Stimulated activated CD8-positive, alpha-beta memory T cell treated with anti-CD3 and anti-CD28 coated beads, Interleukin-15, amount 100 ng/mL, for 1 hour (primary cell): Measurements from ENCODE around the gene MIPOL1.
"Not testable (repeated sequence)": the region's sequence is repeated elsewhere in the genome, so short reads cannot be mapped to it uniquely, and the experiment has no call there.

Source experiments
- DNase-seq: peaks from one replicate; pipeline ENCODE4 v3.0.0-alpha.2; 2020; ENCODE audit warnings: low read depth

The MIPOL1 gene

DNA sequence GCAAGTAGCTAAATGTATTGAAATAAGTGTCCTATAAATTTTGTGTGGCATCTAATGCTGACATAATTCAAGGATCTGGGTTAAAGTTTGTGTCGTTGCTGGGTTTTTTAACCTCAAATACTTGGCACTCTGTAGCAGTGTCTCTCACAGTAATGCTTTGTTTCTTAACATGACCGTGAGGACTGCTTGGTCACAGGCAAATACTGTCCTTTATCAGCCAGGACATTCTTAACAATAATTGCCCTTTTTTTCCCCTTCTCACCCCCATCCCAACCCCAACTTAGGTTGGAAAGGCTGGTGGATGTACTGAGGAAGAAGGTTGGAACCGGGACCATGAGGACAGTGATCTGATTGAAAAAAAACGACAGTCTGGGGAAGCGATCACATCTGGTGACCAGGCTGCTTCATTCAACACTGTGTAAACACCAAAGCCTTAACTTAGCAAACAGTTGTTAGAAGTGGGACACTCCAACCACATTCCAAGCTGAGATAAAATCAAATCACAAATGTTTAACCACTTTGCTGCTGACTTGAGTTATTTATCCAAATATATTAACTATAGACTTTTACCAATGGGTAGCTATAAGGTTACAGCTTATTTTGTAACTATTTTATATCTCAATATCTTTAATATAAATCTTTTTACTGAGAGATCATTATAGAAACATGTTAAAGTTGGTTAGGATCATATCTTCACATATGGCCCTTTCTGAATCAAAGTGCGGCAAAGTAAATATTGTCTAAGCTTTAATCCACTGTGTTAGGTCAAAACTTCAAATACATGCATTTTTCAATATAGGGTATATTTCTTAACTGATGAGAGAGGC, 349.1 kb downstream of the MIPOL1 start:
- DNase-seq = no peak

- no peak for DNase-seq
Observed at GRCh38 chr14:37550511-37550910, 352.8 kb downstream of the MIPOL1 start.

DNA sequence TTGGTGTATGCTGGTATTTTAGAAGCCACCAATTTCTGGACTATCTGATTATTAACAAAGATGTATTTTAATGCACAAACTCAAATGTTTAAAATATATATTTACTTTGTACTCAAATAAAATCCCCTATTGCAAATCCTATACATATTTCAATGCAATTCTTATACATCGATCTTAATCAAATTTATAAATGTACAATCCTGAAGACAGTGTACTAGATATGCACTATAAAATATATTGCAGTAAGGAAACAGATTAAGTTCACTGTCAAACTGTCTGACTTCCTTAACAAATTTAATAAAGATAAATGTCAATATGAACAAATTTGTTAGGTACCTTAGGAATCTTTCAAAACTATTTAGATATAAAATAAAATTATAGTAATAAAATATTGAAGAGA, 353.4 kb downstream of the MIPOL1 start:
- no peak for DNase-seq

GRCh38 chr14:37553935-37554550, 356.3 kb downstream of the MIPOL1 start:
- no peak for DNase-seq

GRCh38 chr14:37555596-37555995, 357.9 kb downstream of the MIPOL1 start:
- DNase-seq = not testable (repeated sequence)

GRCh38 chr14:37558740-37559139, 361.0 kb downstream of the MIPOL1 start:
- no peak for DNase-seq

GRCh38 chr14:37559386-37559785, 361.6 kb downstream of the MIPOL1 start:
- no peak for DNase-seq

DNA sequence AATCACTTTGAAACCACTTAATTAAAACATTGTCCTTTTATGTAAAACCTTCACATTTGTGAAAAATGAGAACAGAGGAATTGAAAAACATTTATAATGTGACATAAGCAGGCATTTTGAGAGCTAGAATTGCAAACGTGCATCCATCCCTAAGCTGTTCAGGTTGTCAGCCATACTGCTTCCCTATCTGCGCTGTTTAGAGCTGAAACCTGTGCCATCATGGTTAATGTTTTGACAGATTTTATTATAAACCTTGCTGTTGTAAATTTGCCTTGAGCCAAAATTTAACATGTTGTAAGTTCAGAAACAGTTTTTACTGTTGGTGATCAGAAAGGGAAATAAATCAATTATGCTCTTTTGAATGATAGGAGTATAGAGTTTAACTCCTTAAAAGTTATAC, 365.5 kb downstream of the MIPOL1 start:
- DNase-seq = no peak

DNA sequence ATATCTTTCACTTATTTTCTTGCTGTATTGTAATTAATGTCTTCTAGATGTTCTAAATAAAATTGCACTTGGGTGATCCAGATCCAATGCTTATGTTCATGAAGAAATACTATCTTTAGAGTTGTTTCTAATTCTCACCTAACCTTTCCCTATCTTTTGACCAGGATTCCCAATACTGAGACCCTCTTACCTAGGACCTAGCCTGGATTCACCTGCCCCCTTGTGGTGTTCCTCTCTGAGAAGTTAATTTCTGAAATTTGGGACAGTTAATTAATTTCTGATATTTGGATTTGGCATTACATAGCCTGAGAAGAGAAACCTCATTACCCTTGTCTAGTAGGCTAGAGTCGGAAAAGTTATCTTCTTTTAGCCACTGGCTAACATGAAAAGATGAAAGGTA, 367.8 kb downstream of the MIPOL1 start:
- no peak for DNase-seq

- no peak for DNase-seq
Observed at GRCh38 chr14:37566811-37567371, 369.2 kb downstream of the MIPOL1 start.

- no peak for DNase-seq
Observed at GRCh38 chr14:37569729-37570128, 372.0 kb downstream of the MIPOL1 start.

DNA sequence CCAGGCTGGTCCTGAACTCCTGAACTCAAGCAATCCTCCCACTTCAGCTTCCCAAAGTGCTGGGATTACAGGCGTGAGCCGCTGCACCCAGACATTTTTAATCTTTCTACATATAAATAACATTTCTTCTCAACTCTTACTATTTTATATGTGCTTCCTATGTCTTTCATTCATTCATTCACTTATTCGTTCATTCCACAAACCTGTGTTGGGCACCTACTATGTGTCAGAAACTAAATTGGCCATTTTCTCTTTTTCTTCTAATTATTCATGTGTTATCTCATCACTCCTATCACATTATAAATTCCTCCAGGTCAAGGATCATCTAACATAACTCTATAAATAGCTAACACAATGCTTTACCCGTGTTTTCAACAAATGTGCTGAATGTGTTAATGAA, 373.7 kb downstream of the MIPOL1 start:
- no peak for DNase-seq

- no peak for DNase-seq
Observed at GRCh38 chr14:37573356-37573755, 375.6 kb downstream of the MIPOL1 start.

DNA sequence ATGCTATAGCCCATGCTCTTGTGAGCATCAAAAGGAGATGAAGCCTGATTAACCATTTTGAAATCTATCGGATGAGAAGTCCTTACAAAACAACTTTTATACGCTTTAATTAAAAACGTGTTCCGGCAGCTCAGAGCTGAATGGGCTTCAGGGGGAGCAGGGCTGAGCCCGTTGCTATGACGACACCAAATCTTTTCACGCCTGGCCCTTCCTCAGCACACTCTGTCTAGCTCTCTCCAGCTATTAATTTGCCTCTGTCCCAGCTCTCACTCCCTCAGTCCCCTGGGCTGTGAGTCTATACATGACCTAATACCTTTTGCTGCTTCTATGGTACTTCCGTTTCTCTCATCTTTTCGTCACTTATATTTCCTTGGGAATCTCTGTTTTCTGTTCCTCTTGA, 381.5 kb downstream of the MIPOL1 start:
- no peak for DNase-seq

DNA sequence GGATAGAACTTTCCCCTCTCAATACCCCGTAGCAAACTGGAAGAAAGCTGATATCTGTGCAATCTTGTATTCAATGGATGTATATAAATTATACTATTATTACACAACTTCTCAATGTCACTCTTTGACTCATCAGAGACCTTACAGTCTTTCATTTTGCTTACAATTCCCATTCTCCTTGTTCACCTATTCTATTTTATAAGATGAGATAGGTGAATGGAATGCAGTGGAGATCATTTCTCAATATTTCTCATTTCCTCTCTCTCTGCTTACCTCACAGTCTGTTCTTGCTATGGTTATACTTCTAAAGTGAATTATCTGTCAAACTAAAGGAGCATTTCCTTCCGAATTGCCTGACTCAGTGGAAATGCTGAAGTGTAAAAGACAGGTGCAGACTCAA, 382.4 kb downstream of the MIPOL1 start:
- DNase-seq = no peak

GRCh38 chr14:37583358-37584210, 385.8 kb downstream of the MIPOL1 start:
- no peak for DNase-seq

GRCh38 chr14:37584211-37585100, 386.7 kb downstream of the MIPOL1 start:
- no peak for DNase-seq

DNA sequence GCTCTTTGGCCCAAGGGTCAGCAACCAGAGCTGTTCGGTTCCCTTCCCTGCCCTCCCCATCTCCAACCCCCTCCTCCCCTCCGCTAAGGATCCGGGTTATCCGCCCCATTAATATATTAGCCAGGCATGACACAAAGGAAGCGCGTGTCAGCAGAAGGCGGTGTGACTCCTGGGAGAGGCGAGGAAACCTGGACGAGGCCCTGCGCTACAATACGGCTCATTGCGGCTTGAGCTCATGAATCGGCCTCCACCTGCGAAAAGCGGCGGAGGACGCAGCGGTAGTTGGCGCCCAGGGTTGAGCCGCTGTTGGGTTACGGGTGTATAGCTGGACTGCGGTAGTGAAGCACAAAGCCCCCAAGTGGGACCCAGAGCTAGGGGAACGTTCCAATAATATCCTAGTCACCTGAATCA, 387.4 kb downstream of the MIPOL1 start:
- DNase-seq = no peak

DNA sequence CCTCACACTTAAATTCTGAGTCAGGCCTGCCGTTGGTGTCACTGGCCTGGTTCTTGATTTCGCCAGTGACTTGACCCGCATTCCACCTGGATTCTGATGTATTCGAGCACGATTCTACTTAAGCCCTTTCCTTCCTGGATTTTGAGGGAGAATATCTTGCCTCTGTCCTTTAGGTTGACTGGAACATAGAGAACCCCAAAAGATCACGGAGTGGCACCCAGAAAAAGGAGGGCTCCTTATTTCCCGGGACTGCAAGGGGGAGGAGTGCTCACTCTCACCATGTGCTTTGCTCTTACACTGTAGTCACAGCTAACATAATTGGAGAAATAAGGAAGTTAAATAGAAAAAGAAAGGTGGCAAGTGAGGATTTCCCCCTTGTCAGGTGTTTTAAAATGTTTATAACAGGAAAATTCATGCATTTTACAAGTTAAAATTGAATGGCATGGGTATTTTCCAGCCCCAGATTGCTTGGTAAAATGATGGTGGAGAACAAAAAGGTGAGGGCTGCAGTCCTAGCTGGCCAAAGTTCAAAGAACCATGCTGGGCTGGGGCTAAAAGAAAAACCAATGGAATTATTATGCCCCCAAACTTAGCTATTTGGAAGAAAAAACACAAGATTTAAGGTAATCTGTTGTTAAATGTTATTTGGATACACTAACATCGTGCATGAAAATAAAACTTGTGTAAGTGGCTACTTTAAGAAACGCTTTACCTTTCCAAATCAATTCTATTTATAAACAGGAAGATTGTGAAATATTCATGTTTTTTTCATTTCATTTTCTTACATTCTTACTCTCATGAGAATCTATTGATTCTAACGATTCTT, 388.4 kb downstream of the MIPOL1 start:
- DNase-seq = no peak

GRCh38 chr14:37586797-37587130, 389.0 kb downstream of the MIPOL1 start:
- DNase-seq = no peak
